Neural progenitor cell (in vitro differentiated cells): ENCODE measurements around the gene P2RX5.

ENCODE experiments used
- EZH2 ChIP-seq: fragments of 200-600 bp; sonication (generic); IDR thresholded peaks from 2 replicates; pipeline ENCODE4 v1.6.1; 2017; ENCODE audit warnings: antibody characterized with exemption, mild to moderate bottlenecking, moderate library complexity
- EZH2phosphoT487 ChIP-seq: fragments of 200-600 bp; sonication (generic); IDR thresholded peaks from 2 replicates; pipeline ENCODE4 v1.6.1; 2017; ENCODE audit warnings: antibody characterized with exemption
- TF ChIP-seq, protein P1 (sequence below): fragments of 200-600 bp; sonication (generic); IDR thresholded peaks from 2 replicates; pipeline ENCODE4 v1.5.1; 2017; ENCODE audit warnings: antibody characterized with exemption, mild to moderate bottlenecking

- TF ChIP-seq, protein P1, sequence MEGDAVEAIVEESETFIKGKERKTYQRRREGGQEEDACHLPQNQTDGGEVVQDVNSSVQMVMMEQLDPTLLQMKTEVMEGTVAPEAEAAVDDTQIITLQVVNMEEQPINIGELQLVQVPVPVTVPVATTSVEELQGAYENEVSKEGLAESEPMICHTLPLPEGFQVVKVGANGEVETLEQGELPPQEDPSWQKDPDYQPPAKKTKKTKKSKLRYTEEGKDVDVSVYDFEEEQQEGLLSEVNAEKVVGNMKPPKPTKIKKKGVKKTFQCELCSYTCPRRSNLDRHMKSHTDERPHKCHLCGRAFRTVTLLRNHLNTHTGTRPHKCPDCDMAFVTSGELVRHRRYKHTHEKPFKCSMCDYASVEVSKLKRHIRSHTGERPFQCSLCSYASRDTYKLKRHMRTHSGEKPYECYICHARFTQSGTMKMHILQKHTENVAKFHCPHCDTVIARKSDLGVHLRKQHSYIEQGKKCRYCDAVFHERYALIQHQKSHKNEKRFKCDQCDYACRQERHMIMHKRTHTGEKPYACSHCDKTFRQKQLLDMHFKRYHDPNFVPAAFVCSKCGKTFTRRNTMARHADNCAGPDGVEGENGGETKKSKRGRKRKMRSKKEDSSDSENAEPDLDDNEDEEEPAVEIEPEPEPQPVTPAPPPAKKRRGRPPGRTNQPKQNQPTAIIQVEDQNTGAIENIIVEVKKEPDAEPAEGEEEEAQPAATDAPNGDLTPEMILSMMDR = no peak
- TF ChIP-seq EZH2 (no peak), EZH2phosphoT487 (no peak)
These were observed 7.9 kb downstream of the P2RX5 start for GRCh38 chr17:3688027-3688553.
